ENCODE measurements around the gene CENPK.

CENPK gene

GRCh38 chr5:65475336-65475735 lies 87.6 kb downstream of the CENPK start:
- TF ChIP-seq, protein P1, sequence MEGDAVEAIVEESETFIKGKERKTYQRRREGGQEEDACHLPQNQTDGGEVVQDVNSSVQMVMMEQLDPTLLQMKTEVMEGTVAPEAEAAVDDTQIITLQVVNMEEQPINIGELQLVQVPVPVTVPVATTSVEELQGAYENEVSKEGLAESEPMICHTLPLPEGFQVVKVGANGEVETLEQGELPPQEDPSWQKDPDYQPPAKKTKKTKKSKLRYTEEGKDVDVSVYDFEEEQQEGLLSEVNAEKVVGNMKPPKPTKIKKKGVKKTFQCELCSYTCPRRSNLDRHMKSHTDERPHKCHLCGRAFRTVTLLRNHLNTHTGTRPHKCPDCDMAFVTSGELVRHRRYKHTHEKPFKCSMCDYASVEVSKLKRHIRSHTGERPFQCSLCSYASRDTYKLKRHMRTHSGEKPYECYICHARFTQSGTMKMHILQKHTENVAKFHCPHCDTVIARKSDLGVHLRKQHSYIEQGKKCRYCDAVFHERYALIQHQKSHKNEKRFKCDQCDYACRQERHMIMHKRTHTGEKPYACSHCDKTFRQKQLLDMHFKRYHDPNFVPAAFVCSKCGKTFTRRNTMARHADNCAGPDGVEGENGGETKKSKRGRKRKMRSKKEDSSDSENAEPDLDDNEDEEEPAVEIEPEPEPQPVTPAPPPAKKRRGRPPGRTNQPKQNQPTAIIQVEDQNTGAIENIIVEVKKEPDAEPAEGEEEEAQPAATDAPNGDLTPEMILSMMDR (IDR thresholded peaks at IDR 0.05; ENCODE audit: extremely low read depth, missing control alignments), result no peak
- no peak for DNase-seq (ENCODE audit: low spot score)

DNA sequence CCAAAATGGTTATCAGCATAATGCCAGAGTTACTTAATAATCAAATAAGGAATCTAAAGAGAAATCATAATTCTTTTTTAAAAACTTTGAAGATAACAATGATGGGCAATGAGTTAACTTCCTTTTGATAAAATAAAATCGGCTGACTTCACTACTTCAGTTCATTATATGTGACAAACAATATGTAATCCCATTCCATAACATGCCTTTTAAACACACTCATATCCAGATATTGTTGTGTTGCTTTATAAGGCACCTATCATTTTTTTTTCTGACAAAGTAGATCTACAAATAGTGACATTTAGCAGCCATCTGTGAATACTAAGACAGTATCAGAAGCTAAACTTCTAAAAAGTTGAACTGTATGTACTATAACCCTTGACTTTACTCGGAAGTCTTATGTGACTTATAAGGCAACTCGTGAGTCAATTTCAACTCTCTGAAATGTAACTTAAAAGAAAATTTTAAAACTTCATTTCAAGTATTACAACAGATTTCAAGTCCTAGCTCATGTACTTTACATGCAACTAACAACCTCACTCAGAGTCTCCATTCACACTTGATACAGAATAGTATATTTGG lies 88.7 kb downstream of the CENPK start:
- TF ChIP-seq, protein P1 (IDR thresholded peaks at IDR 0.05; ENCODE audit: extremely low read depth, missing control alignments), result no peak
- no peak for DNase-seq (ENCODE audit: low spot score)

GRCh38 chr5:65468633-65469032 lies 94.3 kb downstream of the CENPK start:
- TF ChIP-seq, protein P1 (IDR thresholded peaks at IDR 0.05; ENCODE audit: extremely low read depth, missing control alignments), result no peak
- DNase-seq (ENCODE audit: low spot score), result no peak
